Endothelial cell of umbilical vein (primary cell): Measurements from ENCODE around the gene ACP4. TPM values are rescaled to one million over a fixed set of nuclear protein-coding genes. Genes with fewer than 3 reads are reported as not detected.

Source experiments
- BruUV-seq: library from RNA; stranded (reverse); fragments of 400-500 nt; replicated peaks from 2 replicates; lab custom pipeline; 2021; lab: Mats Ljungman, UMichigan
- CTCF ChIA-PET: fragments of 300-600, 350-600 bp; sonication (Branson Sonifier 250); formaldehyde crosslinking; loops from one replicate; lab custom pipeline; 2021; ENCODE audit warnings: antibody characterized with exemption, inconsistent platforms; lab: Charles Lee
- POLR2A ChIA-PET: fragments of 300-600, 350-600 bp; sonication (Branson Sonifier 250); formaldehyde crosslinking; loops from one replicate; lab custom pipeline; 2021; ENCODE audit warnings: antibody characterized with exemption, inconsistent platforms; lab: Charles Lee
- DNase-seq: peaks from one replicate; pipeline ENCODE4 v3.0.0-alpha.2; 2011; ENCODE audit warnings: low read depth, low spot score
- FAIRE-seq: peaks from 2 replicates; lab custom pipeline; 2011; peaks lifted over from hg19 to GRCh38; lab: Jason Lieb, UNC
- H2AFZ ChIP-seq: 2 replicates; pipeline ENCODE4 v1.6.0; 2012; ENCODE audit warnings: low read depth, low read length, control low read depth, inconsistent platforms
- H3K27ac ChIP-seq: 2 replicates; pipeline ENCODE4 v1.5.1; 2011; ENCODE audit warnings: low read depth, mild to moderate bottlenecking, control low read depth, low read length, moderate library complexity; ENCODE audit not compliant: insufficient read depth
- H3K27me3 ChIP-seq, 2 experiments: 2 replicates each; pipeline versions ENCODE4 v1.6.0 to v1.6.1; 2011; ENCODE audit warnings: low read length in 2 of 2, mixed read lengths in 1 of 2; ENCODE audit not compliant: control insufficient read depth in 2 of 2, insufficient read depth in 2 of 2
- H3K36me3 ChIP-seq, 2 experiments: 2 replicates in 1 of 2; 3 replicates in 1 of 2; pipeline ENCODE4 v1.5.1; 2011; ENCODE audit warnings: low read length in 2 of 2, mild to moderate bottlenecking in 1 of 2, moderate library complexity in 1 of 2; ENCODE audit not compliant: control insufficient read depth in 2 of 2, insufficient read depth in 2 of 2; ENCODE audit errors: extremely low read depth in 1 of 2
- H3K4me1 ChIP-seq: 3 replicates; pipeline ENCODE4 v1.5.1; 2011; ENCODE audit warnings: mild to moderate bottlenecking, low read length; ENCODE audit not compliant: control insufficient read depth, insufficient read depth; ENCODE audit errors: extremely low read depth
- H3K4me2 ChIP-seq: 2 replicates; pipeline ENCODE4 v1.6.1; 2011; ENCODE audit warnings: low read length, control low read depth, mixed read lengths; ENCODE audit not compliant: insufficient read depth
- H3K4me3 ChIP-seq, 3 experiments: fragments of 200-600 bp in 1 of 3; sonication (generic), shearing (Covaris generic) in 1 of 3; replicated peaks in 1 of 3; 2 replicates each; pipeline ENCODE4 v1.5.1; 2011 to 2016; ENCODE audit warnings: control low read depth in 3 of 3, low read length in 3 of 3, mild to moderate bottlenecking in 2 of 3, inconsistent platforms in 1 of 3, low read depth in 1 of 3, moderate library complexity in 1 of 3; ENCODE audit not compliant: insufficient read depth in 1 of 3
- H3K79me2 ChIP-seq: 2 replicates; pipeline ENCODE4 v1.6.0; 2012; ENCODE audit warnings: low read length, inconsistent platforms; ENCODE audit not compliant: control insufficient read depth, insufficient read depth
- H3K9ac ChIP-seq: replicated peaks from 2 replicates; pipeline ENCODE3; 2011; ENCODE audit warnings: low read length, control low read depth; ENCODE audit not compliant: insufficient read depth; ENCODE audit errors: extremely low read depth
- H3K9me1 ChIP-seq: replicated peaks from 3 replicates; pipeline ENCODE4 v1.6.0; 2011; ENCODE audit warnings: mild to moderate bottlenecking, low read length; ENCODE audit not compliant: control insufficient read depth, insufficient read depth; ENCODE audit errors: extremely low read depth
- H3K9me3 ChIP-seq: replicated peaks from 2 replicates; pipeline ENCODE4 v1.5.1; 2012; ENCODE audit warnings: low read length, inconsistent platforms; ENCODE audit not compliant: control insufficient read depth, insufficient read depth
- H4K20me1 ChIP-seq: replicated peaks from 2 replicates; pipeline ENCODE3; 2011; ENCODE audit warnings: mild to moderate bottlenecking, low read length; ENCODE audit not compliant: control insufficient read depth, insufficient read depth; ENCODE audit errors: extremely low read depth
- EZH2 ChIP-seq: IDR thresholded peaks from 2 replicates; pipeline ENCODE4 v1.6.1; 2012; ENCODE audit warnings: borderline replicate concordance, low read depth, mild to moderate bottlenecking, moderate library complexity, low read length, inconsistent platforms; ENCODE audit not compliant: severe bottlenecking
- FOS ChIP-seq: IDR thresholded peaks from 2 replicates; pipeline ENCODE4 v1.6.1; 2011; ENCODE audit warnings: mild to moderate bottlenecking, low read length, moderate library complexity, borderline replicate concordance; ENCODE audit not compliant: insufficient read depth
- GATA2 ChIP-seq: IDR thresholded peaks from 2 replicates; pipeline ENCODE4 v1.7.0; 2011; ENCODE audit warnings: low read depth, mild to moderate bottlenecking, moderate library complexity, mixed read lengths, low read length; ENCODE audit not compliant: insufficient read length, insufficient read depth
- JUN ChIP-seq: IDR thresholded peaks from 2 replicates; pipeline ENCODE4 v1.6.1; 2011; ENCODE audit warnings: borderline replicate concordance, low read depth; ENCODE audit not compliant: insufficient read length, insufficient read depth
- MYC ChIP-seq: IDR thresholded peaks from one replicate; pipeline ENCODE4 v1.6.1; 2011; ENCODE audit warnings: mild to moderate bottlenecking, low read depth, low read length
- POLR2A ChIP-seq: IDR thresholded peaks from 2 replicates; pipeline ENCODE4 v1.6.1; 2012; ENCODE audit warnings: low read depth, mild to moderate bottlenecking, control low read depth, low read length
- POLR2AphosphoS5 ChIP-seq: IDR thresholded peaks from 2 replicates; pipeline ENCODE4 v1.6.1; 2012; ENCODE audit warnings: low read depth, mild to moderate bottlenecking, control low read depth, low read length, moderate library complexity; ENCODE audit not compliant: insufficient read depth
- dilution Hi-C: fragments of 300-500 bp; cut with MboI; formaldehyde crosslinking; loops from one replicate; pipeline ENCODE4 v1.15.0; 2019; ENCODE audit warnings: low sequenced_read_pairs; ENCODE audit not compliant: extremely low pct_ligation_motif_present
- intact Hi-C: fragments of 100-400 bp; cut with micrococcal nuclease; formaldehyde crosslinking; loops from one replicate; pipeline ENCODE4 v1.10.0; 2022
- polyA plus RNA-seq, 4 experiments: library from polyadenylated mRNA; depleted of rRNA in 3 of 4; stranded (reverse) in 3 of 4; unstranded in 1 of 4; fragments of >200 nt; gene quantifications; 2 replicates each; pipeline versions ENCODE4 v1.2.1 to v1.2.3, GENCODE V29; 2011 to 2012; ENCODE audit warnings: missing spikeins in 1 of 4
- total RNA-seq: library from RNA; stranded (reverse); gene quantifications from 2 replicates; pipeline ENCODE4 v1.2.3, GENCODE V29; 2021
- TF ChIP-seq, protein P1 (sequence below): IDR thresholded peaks from 2 replicates; pipeline ENCODE4 v1.6.1; 2011; ENCODE audit not compliant: insufficient read depth, insufficient read length
- TF ChIP-seq, protein P2 (sequence below), 2 donors: IDR thresholded peaks; 1 replicate in 1 of 2; 2 replicates in 1 of 2; pipeline ENCODE4 v1.5.1; 2011; ENCODE audit warnings: low read length in 2 of 2, mild to moderate bottlenecking in 2 of 2, moderate library complexity in 2 of 2, control low read depth in 1 of 2, inconsistent platforms in 1 of 2, low read depth in 1 of 2; ENCODE audit not compliant: insufficient read depth in 1 of 2; ENCODE audit errors: extremely low read depth in 1 of 2

The ACP4 gene
- total and polyA plus RNA-seq, 2 donors (not counting 3 experiments of a cell fraction or from before 2014, with no cell fraction given), result not detected

GRCh38 chr19:50741179-50741933, 48.9 kb upstream of the ACP4 start:
- Histone ChIP-seq H3K4me2 (peak overlapping the region; percentile 31), H3K27me3 (peaks cover under 1 to 4% of the 10 kb centered on the region in 2 experiments), H2AFZ (no peak overlapping the region), H3K4me1 (peaks cover 6% of the 10 kb centered on the region), H3K36me3 (no peaks in the 10 kb centered on the region), H3K27ac (no peak overlapping the region), H3K9ac (no peak overlapping the region), H3K9me3 (no peaks in the 10 kb centered on the region), H3K4me3 (no peak overlapping the region), H3K79me2 (no peaks in the 10 kb centered on the region), H4K20me1 (no peaks in the 10 kb centered on the region), H3K9me1 (no peaks in the 10 kb centered on the region)
- ChIA-PET POLR2A (no interaction called here), CTCF (interaction anchor here (1.6 kb wide), 1 partner anchor 17 kb away, joined by 7 read pairs; no protein-coding TSS in a partner anchor)
- intact Hi-C loops (no loop called here), dilution Hi-C loops (no loop called here)
- FAIRE-seq (no peak), DNase-seq (peak; percentile 73)
- BruUV-seq, result no TSS peak
- no peak for TF ChIP-seq MYC
- TF ChIP-seq, protein P1, sequence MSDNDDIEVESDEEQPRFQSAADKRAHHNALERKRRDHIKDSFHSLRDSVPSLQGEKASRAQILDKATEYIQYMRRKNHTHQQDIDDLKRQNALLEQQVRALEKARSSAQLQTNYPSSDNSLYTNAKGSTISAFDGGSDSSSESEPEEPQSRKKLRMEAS, result no peak
- TF ChIP-seq, protein P2, sequence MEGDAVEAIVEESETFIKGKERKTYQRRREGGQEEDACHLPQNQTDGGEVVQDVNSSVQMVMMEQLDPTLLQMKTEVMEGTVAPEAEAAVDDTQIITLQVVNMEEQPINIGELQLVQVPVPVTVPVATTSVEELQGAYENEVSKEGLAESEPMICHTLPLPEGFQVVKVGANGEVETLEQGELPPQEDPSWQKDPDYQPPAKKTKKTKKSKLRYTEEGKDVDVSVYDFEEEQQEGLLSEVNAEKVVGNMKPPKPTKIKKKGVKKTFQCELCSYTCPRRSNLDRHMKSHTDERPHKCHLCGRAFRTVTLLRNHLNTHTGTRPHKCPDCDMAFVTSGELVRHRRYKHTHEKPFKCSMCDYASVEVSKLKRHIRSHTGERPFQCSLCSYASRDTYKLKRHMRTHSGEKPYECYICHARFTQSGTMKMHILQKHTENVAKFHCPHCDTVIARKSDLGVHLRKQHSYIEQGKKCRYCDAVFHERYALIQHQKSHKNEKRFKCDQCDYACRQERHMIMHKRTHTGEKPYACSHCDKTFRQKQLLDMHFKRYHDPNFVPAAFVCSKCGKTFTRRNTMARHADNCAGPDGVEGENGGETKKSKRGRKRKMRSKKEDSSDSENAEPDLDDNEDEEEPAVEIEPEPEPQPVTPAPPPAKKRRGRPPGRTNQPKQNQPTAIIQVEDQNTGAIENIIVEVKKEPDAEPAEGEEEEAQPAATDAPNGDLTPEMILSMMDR (IDR thresholded peaks at IDR 0.05; ENCODE audit: extremely low read depth in 1 of 2, insufficient read depth in 1 of 2, low read depth in 1 of 2, low read length in 2 of 2), result no peak
- TF ChIP-seq JUN, result no peak
- no peak for TF ChIP-seq EZH2
- TF ChIP-seq FOS, result no peak
- no peak for TF ChIP-seq POLR2A
- peak; percentile 77 for TF ChIP-seq GATA2
- TF ChIP-seq POLR2AphosphoS5, result peak; percentile 33
